IMR-90 (cell line): ENCODE data around the gene EIF1AD. TPM values are rescaled to one million over a fixed set of nuclear protein-coding genes. Genes with fewer than 3 reads are reported as not detected.

Experiments used
- ATAC-seq: fragments of 200-7000 bp; cut with Tn5 transposase; 2 replicates; pipeline ENCODE4 v1.9.1; 2020; ENCODE audit warnings: low read depth, mild to moderate bottlenecking, moderate library complexity
- BruUV-seq: library from RNA; stranded (reverse); fragments of 400-500 nt; replicated peaks from 2 replicates; lab custom pipeline; 2021; lab: Mats Ljungman, UMichigan
- CTCF ChIA-PET: fragments of 300-600 bp; formaldehyde crosslinking; extraction: SDS; loops from one replicate; lab custom pipeline; 2021; ENCODE audit warnings: antibody characterized with exemption; lab: Yijun Ruan, JAX
- POLR2A ChIA-PET: fragments of 300-600 bp; sonication (Branson Sonifier 250); formaldehyde crosslinking; loops from one replicate; lab custom pipeline; 2022; ENCODE audit warnings: antibody characterized with exemption; ENCODE audit not compliant: unreplicated experiment; lab: Charles Lee
- DNase-seq: peaks from one replicate; pipeline ENCODE4 v3.0.0; 2013
- H2AFZ ChIP-seq: replicated peaks from 2 replicates; pipeline ENCODE3; 2013; ENCODE audit warnings: low read length, mild to moderate bottlenecking; ENCODE audit not compliant: poor library complexity
- H2AK5ac ChIP-seq: 2 replicates; pipeline ENCODE4 v1.6.1; 2013; ENCODE audit warnings: low read depth, low read length, inconsistent platforms
- H2AK9ac ChIP-seq: replicated peaks from 2 replicates; pipeline ENCODE3; 2013; ENCODE audit warnings: mild to moderate bottlenecking, low read depth, low read length, moderate library complexity; ENCODE audit not compliant: poor library complexity
- H2BK120ac ChIP-seq: 2 replicates; pipeline ENCODE4 v1.6.1; 2013; ENCODE audit warnings: low read depth, low read length, inconsistent platforms
- H2BK15ac ChIP-seq: 3 replicates; pipeline ENCODE4 v1.6.1; 2013; ENCODE audit warnings: low read depth, low read length, inconsistent platforms
- H2BK20ac ChIP-seq: 2 replicates; pipeline ENCODE4 v1.6.1; 2013; ENCODE audit warnings: low read depth, mild to moderate bottlenecking, inconsistent platforms, low read length, moderate library complexity
- H2BK5ac ChIP-seq: 2 replicates; pipeline ENCODE4 v1.6.1; 2013; ENCODE audit warnings: mild to moderate bottlenecking, low read depth, low read length, inconsistent platforms; ENCODE audit not compliant: poor library complexity, severe bottlenecking
- H3K14ac ChIP-seq: replicated peaks from 2 replicates; pipeline ENCODE4 v1.6.1; 2013; ENCODE audit warnings: low read depth, low read length, inconsistent platforms
- H3K18ac ChIP-seq: 2 replicates; pipeline ENCODE4 v1.6.1; 2013; ENCODE audit warnings: low read depth, low read length, control low read depth
- H3K23ac ChIP-seq: 2 replicates; pipeline ENCODE4 v1.6.1; 2013; ENCODE audit warnings: low read depth, low read length, inconsistent platforms
- H3K27ac ChIP-seq: 2 replicates; pipeline ENCODE4 v1.5.1; 2013; ENCODE audit warnings: mild to moderate bottlenecking, control low read depth, low read length; ENCODE audit not compliant: insufficient read depth
- H3K27me3 ChIP-seq: 2 replicates; pipeline ENCODE4 v1.6.1; 2013; ENCODE audit warnings: low read length; ENCODE audit not compliant: control insufficient read depth, insufficient read depth
- H3K36me3 ChIP-seq: 2 replicates; pipeline ENCODE4 v1.6.1; 2013; ENCODE audit warnings: low read length, mixed read lengths; ENCODE audit not compliant: control insufficient read depth, insufficient read depth
- H3K4ac ChIP-seq: 2 replicates; pipeline ENCODE4 v1.6.1; 2013; ENCODE audit warnings: low read depth, low read length, inconsistent platforms
- H3K4me1 ChIP-seq: 2 replicates; pipeline ENCODE4 v1.6.1; 2013; ENCODE audit warnings: low read length, mixed read lengths; ENCODE audit not compliant: control insufficient read depth, insufficient read depth
- H3K4me2 ChIP-seq: 2 replicates; pipeline ENCODE4 v1.6.1; 2013; ENCODE audit warnings: low read depth, mild to moderate bottlenecking, control low read depth, low read length, moderate library complexity
- H3K4me3 ChIP-seq: 2 replicates; pipeline ENCODE4 v1.5.1; 2013; ENCODE audit warnings: low read depth, mild to moderate bottlenecking, control low read depth, low read length, moderate library complexity; ENCODE audit not compliant: insufficient read depth
- H3K56ac ChIP-seq: 2 replicates; pipeline ENCODE4 v1.6.1; 2013; ENCODE audit warnings: low read length, inconsistent platforms; ENCODE audit not compliant: insufficient read depth; ENCODE audit errors: extremely low read depth
- H3K79me1 ChIP-seq, 2 experiments: 2 replicates each; pipeline ENCODE4 v1.6.1; 2013; ENCODE audit warnings: low read length in 2 of 2, inconsistent platforms in 1 of 2, low read depth in 1 of 2
- H3K9ac ChIP-seq: 2 replicates; pipeline ENCODE4 v1.6.1; 2013; ENCODE audit warnings: low read depth, low read length, control low read depth
- H3K9me1 ChIP-seq: 2 replicates; pipeline ENCODE4 v1.6.1; 2013; ENCODE audit warnings: low read length, inconsistent platforms; ENCODE audit not compliant: insufficient read depth
- H3K9me3 ChIP-seq: 2 replicates; pipeline ENCODE4 v1.6.1; 2013; ENCODE audit warnings: low read length; ENCODE audit not compliant: control insufficient read depth, insufficient read depth
- H4K20me1 ChIP-seq: 2 replicates; pipeline ENCODE4 v1.6.1; 2013; ENCODE audit warnings: low read length, inconsistent platforms; ENCODE audit not compliant: insufficient read depth
- H4K5ac ChIP-seq: 2 replicates; pipeline ENCODE4 v1.6.1; 2013; ENCODE audit warnings: mild to moderate bottlenecking, low read depth, low read length, control low read depth
- H4K8ac ChIP-seq, 2 experiments: 2 replicates each; pipeline ENCODE4 v1.6.1; 2013; ENCODE audit warnings: low read depth in 2 of 2, low read length in 2 of 2, control low read depth in 1 of 2, inconsistent platforms in 1 of 2
- H4K91ac ChIP-seq: 2 replicates; pipeline ENCODE4 v1.6.1; 2013; ENCODE audit warnings: low read depth, low read length, inconsistent platforms; ENCODE audit not compliant: insufficient read depth
- BHLHE40 ChIP-seq: fragments of 150-350 bp; IDR thresholded peaks from 2 replicates; pipeline ENCODE4 v1.6.1; 2016; ENCODE audit warnings: mild to moderate bottlenecking, low read depth, low read length
- CEBPB ChIP-seq: IDR thresholded peaks from 2 replicates; pipeline ENCODE4 v1.6.1; 2012; ENCODE audit warnings: low read depth, low read length, improper control_type of control experiment
- CHD1 ChIP-seq: IDR thresholded peaks from 2 replicates; pipeline ENCODE4 v1.6.1; 2012; ENCODE audit warnings: low read depth, low read length, improper control_type of control experiment
- ELK1 ChIP-seq: fragments of 150-350 bp; IDR thresholded peaks from 2 replicates; pipeline ENCODE4 v1.6.1; 2016; ENCODE audit warnings: low read depth, mild to moderate bottlenecking, low read length, moderate library complexity, borderline replicate concordance
- FOS ChIP-seq: fragments of 150-350 bp; IDR thresholded peaks from 2 replicates; pipeline ENCODE4 v1.6.1; 2016; ENCODE audit warnings: low read depth, low read length
- MAFK ChIP-seq: IDR thresholded peaks from 2 replicates; pipeline ENCODE4 v1.6.1; 2012; ENCODE audit warnings: low read depth, low read length, improper control_type of control experiment
- MAZ ChIP-seq: IDR thresholded peaks from 2 replicates; pipeline ENCODE4 v1.6.1; 2012; ENCODE audit warnings: low read depth, mild to moderate bottlenecking, low read length, improper control_type of control experiment, moderate library complexity, borderline replicate concordance
- MXI1 ChIP-seq: IDR thresholded peaks from 2 replicates; pipeline ENCODE4 v1.6.1; 2012; ENCODE audit warnings: low read depth, mild to moderate bottlenecking, low read length, moderate library complexity, borderline replicate concordance
- NFE2L2 ChIP-seq: fragments of 150-350 bp; IDR thresholded peaks from 2 replicates; pipeline ENCODE4 v1.6.1; 2016; ENCODE audit warnings: low read depth, mild to moderate bottlenecking, low read length
- POLR2A ChIP-seq: IDR thresholded peaks from 2 replicates; pipeline ENCODE4 v1.6.1; 2012; ENCODE audit warnings: mild to moderate bottlenecking, low read depth, low read length
- RAD21 ChIP-seq: IDR thresholded peaks from 2 replicates; pipeline ENCODE4 v1.6.1; 2012; ENCODE audit warnings: low read length, improper control_type of control experiment
- RCOR1 ChIP-seq: IDR thresholded peaks from 2 replicates; pipeline ENCODE4 v1.6.1; 2012; ENCODE audit warnings: mild to moderate bottlenecking, low read length, improper control_type of control experiment; ENCODE audit not compliant: insufficient replicate concordance
- RFX5 ChIP-seq: IDR thresholded peaks from 2 replicates; pipeline ENCODE4 v1.8.0; 2012; ENCODE audit warnings: low read depth, mild to moderate bottlenecking, low read length, moderate library complexity
- SMC3 ChIP-seq: fragments of 150-350 bp; IDR thresholded peaks from 2 replicates; pipeline ENCODE4 v1.6.1; 2016; ENCODE audit warnings: low read depth, mild to moderate bottlenecking, antibody characterized with exemption, low read length, moderate library complexity
- WGBS, 2 experiments: methylation state at CpG; one replicate each; pipeline versions ENCODE4 v1.1.5 to v1.1.7; 2013; ENCODE audit warnings: missing lambda C conversion rate in 2 of 2; ENCODE audit not compliant: insufficient read length in 1 of 2; ENCODE audit errors: extremely low coverage in 2 of 2; 5-methylcytosine and 5-hydroxymethylcytosine counted together
- dilution Hi-C: fragments of 300-500 bp; cut with HindIII; formaldehyde crosslinking; loops from one replicate; pipeline ENCODE4 v1.14.3; 2018; ENCODE audit warnings: low sequenced_read_pairs; ENCODE audit not compliant: unreplicated experiment
- in situ Hi-C: fragments of 300-500 bp; cut with MboI; formaldehyde crosslinking; loops from 3 replicates; pipeline ENCODE4 v1.14.3; 2019; ENCODE audit warnings: low sequenced_read_pairs, inconsistent platforms, mixed read lengths
- intact Hi-C: fragments of 100-400 bp; cut with micrococcal nuclease; formaldehyde crosslinking; loops from 2 replicates; pipeline ENCODE4 v1.10.0; 2022
- polyA plus RNA-seq, 3 experiments: library from polyadenylated mRNA; depleted of rRNA; stranded (reverse); fragments of >200 nt; gene quantifications; 2 replicates each; pipeline ENCODE4 v1.2.3, GENCODE V29; 2012; ENCODE audit warnings: low replicate concordance in 1 of 3
- total RNA-seq: library from RNA; depleted of rRNA; stranded (reverse); fragments of >200 nt; gene quantifications from 2 replicates; pipeline ENCODE4 v1.2.3, GENCODE V29; 2012
- TF ChIP-seq, protein P1 (sequence below): fragments of 150-350 bp; IDR thresholded peaks from 2 replicates; pipeline ENCODE4 v1.6.1; 2017; ENCODE audit warnings: mild to moderate bottlenecking, antibody characterized with exemption, low read length, low read depth
- TF ChIP-seq, protein P2 (sequence below): conservative IDR thresholded peaks from 2 replicates; pipeline ENCODE4 v1.5.1; 2012; ENCODE audit warnings: mild to moderate bottlenecking, low read depth, low read length, improper control_type of control experiment

Gene EIF1AD
- total and polyA plus RNA-seq, 2 of the 4 experiments (the other 2 are of a cell fraction): 32.5 to 62.6 TPM

- TF ChIP-seq ELK1 (no peak), MAZ (no peak), BHLHE40 (no peak), CEBPB (no peak), RCOR1 (no peak), NFE2L2 (no peak), POLR2A (no peak), MXI1 (no peak), MAFK (no peak), RFX5 (no peak), RAD21 (no peak), CHD1 (no peak), FOS (no peak), SMC3 (no peak)
- TF ChIP-seq, protein P1, sequence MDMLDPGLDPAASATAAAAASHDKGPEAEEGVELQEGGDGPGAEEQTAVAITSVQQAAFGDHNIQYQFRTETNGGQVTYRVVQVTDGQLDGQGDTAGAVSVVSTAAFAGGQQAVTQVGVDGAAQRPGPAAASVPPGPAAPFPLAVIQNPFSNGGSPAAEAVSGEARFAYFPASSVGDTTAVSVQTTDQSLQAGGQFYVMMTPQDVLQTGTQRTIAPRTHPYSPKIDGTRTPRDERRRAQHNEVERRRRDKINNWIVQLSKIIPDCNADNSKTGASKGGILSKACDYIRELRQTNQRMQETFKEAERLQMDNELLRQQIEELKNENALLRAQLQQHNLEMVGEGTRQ: no peak
- TF ChIP-seq, protein P2, sequence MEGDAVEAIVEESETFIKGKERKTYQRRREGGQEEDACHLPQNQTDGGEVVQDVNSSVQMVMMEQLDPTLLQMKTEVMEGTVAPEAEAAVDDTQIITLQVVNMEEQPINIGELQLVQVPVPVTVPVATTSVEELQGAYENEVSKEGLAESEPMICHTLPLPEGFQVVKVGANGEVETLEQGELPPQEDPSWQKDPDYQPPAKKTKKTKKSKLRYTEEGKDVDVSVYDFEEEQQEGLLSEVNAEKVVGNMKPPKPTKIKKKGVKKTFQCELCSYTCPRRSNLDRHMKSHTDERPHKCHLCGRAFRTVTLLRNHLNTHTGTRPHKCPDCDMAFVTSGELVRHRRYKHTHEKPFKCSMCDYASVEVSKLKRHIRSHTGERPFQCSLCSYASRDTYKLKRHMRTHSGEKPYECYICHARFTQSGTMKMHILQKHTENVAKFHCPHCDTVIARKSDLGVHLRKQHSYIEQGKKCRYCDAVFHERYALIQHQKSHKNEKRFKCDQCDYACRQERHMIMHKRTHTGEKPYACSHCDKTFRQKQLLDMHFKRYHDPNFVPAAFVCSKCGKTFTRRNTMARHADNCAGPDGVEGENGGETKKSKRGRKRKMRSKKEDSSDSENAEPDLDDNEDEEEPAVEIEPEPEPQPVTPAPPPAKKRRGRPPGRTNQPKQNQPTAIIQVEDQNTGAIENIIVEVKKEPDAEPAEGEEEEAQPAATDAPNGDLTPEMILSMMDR: no peak
- H3K27me3 ChIP-seq: peaks cover 18% of the 10 kb centered on the region
- H3K4me3 ChIP-seq: no peak overlapping the region
- no peaks in the 10 kb centered on the region for H3K9me1 ChIP-seq
- H2AK5ac ChIP-seq: no peak overlapping the region
- BruUV-seq: no TSS peak
- H3K4me2 ChIP-seq: no peak overlapping the region
- no peak overlapping the region for H3K23ac ChIP-seq
- 83% methylated on average over 1 of the region's 5 CpGs; no CpG with 5 or more reads in 1 of the 2 experiments for WGBS, 2 experiments
- H3K9ac ChIP-seq: no peak overlapping the region
- H2AK9ac ChIP-seq: no peak overlapping the region
- H2BK15ac ChIP-seq: no peak overlapping the region
- no peak overlapping the region for H3K56ac ChIP-seq
- peaks cover 7% of the 10 kb centered on the region; the same call in 1 of the 2 replicates for H3K9me3 ChIP-seq
- H2BK20ac ChIP-seq: no peak overlapping the region
- H4K8ac ChIP-seq: no peak overlapping the region
- H3K36me3 ChIP-seq: no peaks in the 10 kb centered on the region
- POLR2A ChIA-PET: interaction anchor here (0.5 kb wide), 1 partner anchor 15 kb away, joined by 4 read pairs; no protein-coding TSS in a partner anchor
- no peak overlapping the region for H4K91ac ChIP-seq
- H2AFZ ChIP-seq: no peak overlapping the region
- H2BK120ac ChIP-seq: no peak overlapping the region
- no peak overlapping the region for H3K18ac ChIP-seq
- H3K4me1 ChIP-seq: no peaks in the 10 kb centered on the region; the same call in 1 of the 2 replicates
- 0 out of 2 replicates have a peak, but pooled peaks cover 3% of the 10 kb centered on the region for H4K20me1 ChIP-seq
- H2BK5ac ChIP-seq: no peak overlapping the region
- intact Hi-C loops: no loop called here
- H3K14ac ChIP-seq: no peak overlapping the region
- dilution Hi-C loops: no loop called here
- CTCF ChIA-PET: interaction anchor here (1.2 kb wide), 1 partner anchor 14 kb away, joined by 4 read pairs; no protein-coding TSS in a partner anchor
- no peak overlapping the region for H3K27ac ChIP-seq
- ATAC-seq (no peak), DNase-seq (no peak)
- no peak overlapping the region for H4K5ac ChIP-seq
- H3K4ac ChIP-seq: no peak overlapping the region
- in situ Hi-C loops: no loop called here
- H3K79me1 ChIP-seq: no peaks in the 10 kb centered on the region
Measured at GRCh38 chr11:66036334-66036710, 34.4 kb upstream of the EIF1AD start.
